HTERT RPE-1 (cell line): ENCODE data around the gene GRM8.

ENCODE experiments used
- in situ Hi-C: fragments of 300-500 bp; cut with MboI; formaldehyde crosslinking; loops from 4 replicates; pipeline ENCODE4 v1.14.3; 2020; ENCODE audit warnings: low sequenced_read_pairs

The GRM8 gene

GRCh38 chr7:127151379-127151778 lies 101.4 kb downstream of the GRM8 start:
- in situ Hi-C loops = no loop called here

GRCh38 chr7:127150543-127150942 lies 102.2 kb downstream of the GRM8 start:
- in situ Hi-C loops = no loop called here

GRCh38 chr7:127146746-127147536 lies 105.8 kb downstream of the GRM8 start:
- in situ Hi-C loops = no loop called here

GRCh38 chr7:127137146-127137545 lies 115.6 kb downstream of the GRM8 start:
- in situ Hi-C loops = no loop called here

GRCh38 chr7:127135871-127136485 lies 116.8 kb downstream of the GRM8 start:
- in situ Hi-C loops = no loop called here

- in situ Hi-C loops = no loop called here
Measured at GRCh38 chr7:127123220-127123619, 129.5 kb downstream of the GRM8 start.

GRCh38 chr7:127119517-127119916 lies 133.2 kb downstream of the GRM8 start:
- in situ Hi-C loops = no loop called here

GRCh38 chr7:127114742-127115265 lies 137.9 kb downstream of the GRM8 start:
- in situ Hi-C loops = no loop called here

- in situ Hi-C loops = no loop called here
Measured at GRCh38 chr7:127107601-127108007, 145.1 kb downstream of the GRM8 start.

- in situ Hi-C loops = no loop called here
Measured at GRCh38 chr7:127093340-127093739, 159.4 kb downstream of the GRM8 start.

GRCh38 chr7:127091620-127092019 lies 161.1 kb downstream of the GRM8 start:
- in situ Hi-C loops = no loop called here

GRCh38 chr7:127089146-127089545 lies 163.6 kb downstream of the GRM8 start:
- in situ Hi-C loops = no loop called here

- in situ Hi-C loops = no loop called here
Measured at GRCh38 chr7:127081539-127081938, 171.2 kb downstream of the GRM8 start.

GRCh38 chr7:127080576-127080975 lies 172.2 kb downstream of the GRM8 start:
- in situ Hi-C loops = no loop called here

GRCh38 chr7:127066974-127067373 lies 185.8 kb downstream of the GRM8 start:
- in situ Hi-C loops = no loop called here

GRCh38 chr7:127059475-127059874 lies 193.3 kb downstream of the GRM8 start:
- in situ Hi-C loops = no loop called here

- in situ Hi-C loops = no loop called here
Measured at GRCh38 chr7:127057918-127058317, 194.8 kb downstream of the GRM8 start.

GRCh38 chr7:127056202-127056601 lies 196.5 kb downstream of the GRM8 start:
- in situ Hi-C loops = no loop called here

GRCh38 chr7:127047521-127047920 lies 205.2 kb downstream of the GRM8 start:
- in situ Hi-C loops = no loop called here

GRCh38 chr7:127041689-127042452 lies 210.9 kb downstream of the GRM8 start:
- in situ Hi-C loops = no loop called here

- in situ Hi-C loops = no loop called here
Measured at GRCh38 chr7:127040042-127040441, 212.7 kb downstream of the GRM8 start.

GRCh38 chr7:127039541-127039940 lies 213.2 kb downstream of the GRM8 start:
- in situ Hi-C loops = no loop called here
